OCI-LY7 (cell line): ENCODE data around the gene TBX6.

ENCODE experiments used
- CTCF ChIP-seq: fragments of 200-600 bp; sonication (generic); conservative IDR thresholded peaks from 2 replicates; pipeline ENCODE4 v1.5.1; 2014; ENCODE audit warnings: mild to moderate bottlenecking, antibody characterized with exemption, low read length, moderate library complexity, mixed read lengths
- EZH2phosphoT487 ChIP-seq: fragments of 200-600 bp; sonication (generic); IDR thresholded peaks from 2 replicates; pipeline ENCODE4 v1.6.1; 2018; ENCODE audit warnings: low read depth, borderline replicate concordance, mild to moderate bottlenecking, mixed run types, antibody characterized with exemption, low read length, moderate library complexity, mixed read lengths

DNA sequence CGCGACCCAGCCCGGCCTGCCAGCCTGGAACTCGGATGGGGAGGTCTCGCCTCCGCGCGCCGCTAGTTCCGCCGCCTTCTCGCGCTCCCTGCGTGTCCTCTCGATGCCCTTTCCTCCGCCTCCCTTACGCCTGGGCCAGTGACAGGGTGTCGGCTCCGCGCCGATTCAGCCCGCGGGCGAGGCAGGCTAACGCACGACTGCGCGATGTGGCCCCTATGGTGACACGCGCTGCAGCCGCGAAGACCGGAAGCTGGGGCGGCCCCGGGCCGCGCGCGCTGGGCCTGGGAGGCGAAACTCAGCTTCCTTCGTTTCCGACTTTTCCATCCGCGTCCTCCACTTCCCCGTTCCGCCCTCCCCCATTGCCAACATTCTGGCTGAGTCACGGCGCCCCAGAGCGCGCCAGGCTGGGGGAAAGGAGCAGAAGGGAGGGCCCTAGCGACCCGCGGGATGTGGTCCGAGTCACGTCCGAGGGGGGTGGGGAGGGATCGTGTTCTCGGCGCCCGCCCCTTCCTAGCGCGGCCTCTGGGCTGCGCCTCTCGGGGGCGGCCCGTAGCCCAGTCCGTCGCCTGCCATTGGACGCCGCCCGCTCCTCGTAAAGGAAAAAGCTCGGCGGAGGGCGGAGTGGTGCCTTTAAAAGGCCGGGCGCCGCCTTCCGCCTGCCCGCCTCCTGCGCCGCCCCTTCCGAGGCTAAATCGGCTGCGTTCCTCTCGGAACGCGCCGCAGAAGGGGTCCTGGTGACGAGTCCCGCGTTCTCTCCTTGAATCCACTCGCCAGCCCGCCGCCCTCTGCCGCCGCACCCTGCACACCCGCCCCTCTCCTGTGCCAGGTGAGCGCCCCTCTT is 26.4 kb downstream of the TBX6 start, which contains the start of gene ALDOA:
- TF ChIP-seq CTCF: no peak
- TF ChIP-seq EZH2phosphoT487: no peak
